ENCODE data around the gene TMEM214. TPM values are rescaled to one million over a fixed set of nuclear protein-coding genes. Genes with fewer than 3 reads are reported as not detected.
A peak's percentile ranks its signal among the peaks of the same experiment; 100 is the strongest.

The TMEM214 gene
- total RNA-seq, 1 experiment from 2014 or later = 85.0 TPM

- H3K27me3 Mint-ChIP-seq (ENCODE audit: insufficient read depth, unreplicated experiment) = no peaks in the 10 kb centered on the region
- Histone ChIP-seq H3K9me3 (no peaks in the 10 kb centered on the region), H3K27me3 (replicated peaks; ENCODE audit: control insufficient read depth, insufficient read depth, low read length) (no peaks in the 10 kb centered on the region), H3K4me3 (ENCODE audit: low read depth, low read length) (peak overlapping the region; percentile 86), H3K36me3 (ENCODE audit: control insufficient read depth, insufficient read depth, low read length) (no peaks in the 10 kb centered on the region), H3K4me1 (peaks cover 7% of the 10 kb centered on the region)
- intact Hi-C loops (cut with micrococcal nuclease; ENCODE audit: unreplicated experiment) = loop anchor here (1.0 kb wide), 1 partner anchor 124 kb away; no protein-coding TSS in a partner anchor
- no peak for DNase-seq
- peaks cover 21% of the 10 kb centered on the region for H3K4me1 Mint-ChIP-seq (ENCODE audit: low read depth, unreplicated experiment)
- TF ChIP-seq CTCF (IDR thresholded peaks at IDR 0.05; ENCODE audit: insufficient read depth in 1 of 2, low read depth in 1 of 2, low read length in 1 of 2, severe bottlenecking in 1 of 2, unreplicated experiment in 1 of 2) = no peak
- H3K36me3 Mint-ChIP-seq (ENCODE audit: insufficient read depth, unreplicated experiment) = peaks cover 6% of the 10 kb centered on the region
- peak overlapping the region; percentile 18 for H3K27ac Mint-ChIP-seq (ENCODE audit: unreplicated experiment)
- peak overlapping the region; percentile 89 for H3K4me3 Mint-ChIP-seq (ENCODE audit: unreplicated experiment)
- ChIA-PET CTCF (interaction anchor here (0.5 to 2.5 kb wide), 6 partner anchors 11 to 195 kb away, joined by 3 to 11 read pairs (median 4); partner anchors contain the start of genes AGBL5 and OST4), POLR2A (no interaction called here)
- BruUV-seq (replicated peaks) = TSS peak; percentile 56
- H3K9me3 Mint-ChIP-seq (ENCODE audit: unreplicated experiment) = no peaks in the 10 kb centered on the region
Measured at GRCh38 chr2:27085062-27085672, 52.4 kb downstream of the TMEM214 start.

GRCh38 chr2:27085673-27086089 lies 52.9 kb downstream of the TMEM214 start:
- Mint-ChIP-seq H3K4me3 (ENCODE audit: unreplicated experiment) (peak overlapping the region; percentile 89), H3K36me3 (ENCODE audit: insufficient read depth, unreplicated experiment) (peaks cover 6% of the 10 kb centered on the region), H3K27ac (ENCODE audit: unreplicated experiment) (peak overlapping the region; percentile 18), H3K9me3 (ENCODE audit: unreplicated experiment) (no peaks in the 10 kb centered on the region), H3K27me3 (ENCODE audit: insufficient read depth, unreplicated experiment) (no peaks in the 10 kb centered on the region), H3K4me1 (ENCODE audit: low read depth, unreplicated experiment) (peaks cover 19% of the 10 kb centered on the region)
- ChIA-PET CTCF (interaction anchor here (0.8 to 2.5 kb wide), 5 partner anchors 11 to 124 kb away, joined by 4 to 11 read pairs (median 5); partner anchors contain the start of genes AGBL5 and OST4), POLR2A (no interaction called here)
- TF ChIP-seq CTCF (IDR thresholded peaks at IDR 0.05; ENCODE audit: insufficient read depth in 1 of 2, low read depth in 1 of 2, low read length in 1 of 2, severe bottlenecking in 1 of 2, unreplicated experiment in 1 of 2) = peak; percentile 15 to 70
- Histone ChIP-seq H3K9me3 (no peaks in the 10 kb centered on the region), H3K4me3 (ENCODE audit: low read depth, low read length) (peak overlapping the region; percentile 86), H3K4me1 (peaks cover 7% of the 10 kb centered on the region), H3K36me3 (ENCODE audit: control insufficient read depth, insufficient read depth, low read length) (no peaks in the 10 kb centered on the region), H3K27me3 (replicated peaks; ENCODE audit: control insufficient read depth, insufficient read depth, low read length) (no peaks in the 10 kb centered on the region)
- intact Hi-C loops (cut with micrococcal nuclease; ENCODE audit: unreplicated experiment) = loop anchor here (1.0 kb wide), 3 partner anchors 14 to 124 kb away; partner anchors contain the start of gene OST4
- peak; percentile 67 to 74 for DNase-seq
- BruUV-seq (replicated peaks) = no TSS peak

GRCh38 chr2:27086090-27086723 lies 53.4 kb downstream of the TMEM214 start:
- Mint-ChIP-seq H3K4me3 (ENCODE audit: unreplicated experiment) (peak overlapping the region; percentile 89), H3K4me1 (ENCODE audit: low read depth, unreplicated experiment) (peaks cover 14% of the 10 kb centered on the region), H3K36me3 (ENCODE audit: insufficient read depth, unreplicated experiment) (peaks cover 3% of the 10 kb centered on the region), H3K9me3 (ENCODE audit: unreplicated experiment) (no peaks in the 10 kb centered on the region), H3K27ac (ENCODE audit: unreplicated experiment) (peak overlapping the region; percentile 66), H3K27me3 (ENCODE audit: insufficient read depth, unreplicated experiment) (no peaks in the 10 kb centered on the region)
- Histone ChIP-seq H3K27me3 (replicated peaks; ENCODE audit: control insufficient read depth, insufficient read depth, low read length) (no peaks in the 10 kb centered on the region), H3K4me1 (peaks cover 7% of the 10 kb centered on the region), H3K9me3 (no peaks in the 10 kb centered on the region), H3K36me3 (ENCODE audit: control insufficient read depth, insufficient read depth, low read length) (no peaks in the 10 kb centered on the region), H3K4me3 (ENCODE audit: low read depth, low read length) (peak overlapping the region; percentile 86)
- peak; percentile 74 to 88 for TF ChIP-seq CTCF (IDR thresholded peaks at IDR 0.05; ENCODE audit: insufficient read depth in 1 of 2, low read depth in 1 of 2, low read length in 1 of 2, severe bottlenecking in 1 of 2, unreplicated experiment in 1 of 2)
- DNase-seq = peak; percentile 94 to 99
- intact Hi-C loops (cut with micrococcal nuclease; ENCODE audit: unreplicated experiment) = loop anchor here (1.0 kb wide), 2 partner anchors 15 to 36 kb away; partner anchors contain the start of gene OST4
- CTCF ChIA-PET = interaction anchor here (0.8 to 2.5 kb wide), 8 partner anchors 11 to 206 kb away, joined by 3 to 11 read pairs (median 4); partner anchors contain the start of genes ABHD1 and AGBL5
- POLR2A ChIA-PET = interaction anchor here (1.0 to 1.3 kb wide), 2 partner anchors 15 to 131 kb away, joined by 3 to 5 read pairs; partner anchors contain the start of genes CAD and OST4
- no TSS peak for BruUV-seq (replicated peaks)

All from Caco-2 (cell line).